ENCODE results near the gene PRR9.

- TF ChIP-seq CTCF (IDR thresholded peaks at IDR 0.05) (no peak), POLR2AphosphoS5 (IDR thresholded peaks at IDR 0.05; ENCODE audit: low read depth, low read length) (no peak), SIN3A (IDR thresholded peaks at IDR 0.05; ENCODE audit: borderline replicate concordance, insufficient read depth, low read depth, low read length) (no peak), REST (IDR thresholded peaks at IDR 0.05; ENCODE audit: insufficient read depth in 1 of 2, low read depth in 2 of 2, low read length in 1 of 2) (no peak)
Observed at GRCh38 chr1:153180556-153180955, 36.8 kb upstream of the PRR9 start.
